Esophagus (tissue), 2 donors: ENCODE measurements around the gene EPHA1. TPM values are rescaled to one million over a fixed set of nuclear protein-coding genes. Genes with fewer than 3 reads are reported as not detected.
"Not testable (repeated sequence)": the region's sequence is repeated elsewhere in the genome, so short reads cannot be mapped to it uniquely, and the experiment has no call there.

Experiments used
- H3K27ac ChIP-seq, 2 donors: one replicate each; pipeline ENCODE4 v1.5.1; 2013; ENCODE audit warnings: low read depth in 2 of 2, mild to moderate bottlenecking in 2 of 2, inconsistent platforms in 1 of 2, low read length in 1 of 2, moderate library complexity in 1 of 2
- H3K27me3 ChIP-seq, 2 donors: one replicate each; pipeline ENCODE4 v1.6.1; 2013; ENCODE audit warnings: low read length in 2 of 2, control low read depth in 1 of 2, mild to moderate bottlenecking in 1 of 2; ENCODE audit not compliant: insufficient read depth in 2 of 2, control insufficient read depth in 1 of 2
- H3K36me3 ChIP-seq, 2 donors: one replicate each; pipeline ENCODE4 v1.6.1; 2013; ENCODE audit warnings: low read length in 1 of 2; ENCODE audit not compliant: control insufficient read depth in 2 of 2, insufficient read depth in 2 of 2
- H3K4me1 ChIP-seq, 2 donors: one replicate each; pipeline ENCODE4 v1.6.1; 2013; ENCODE audit warnings: low read length in 1 of 2; ENCODE audit not compliant: control insufficient read depth in 2 of 2, insufficient read depth in 2 of 2
- H3K4me3 ChIP-seq, 2 donors: one replicate each; pipeline ENCODE4 v1.5.1; 2013; ENCODE audit warnings: low read length in 2 of 2, mild to moderate bottlenecking in 2 of 2, low read depth in 1 of 2, moderate library complexity in 1 of 2
- H3K9me3 ChIP-seq, 2 donors: one replicate each; pipeline ENCODE4 v1.6.1; 2013; ENCODE audit warnings: mild to moderate bottlenecking in 2 of 2, low read depth in 1 of 2, low read length in 1 of 2, moderate library complexity in 1 of 2; ENCODE audit not compliant: control insufficient read depth in 2 of 2, insufficient read depth in 1 of 2
- WGBS, 2 donors: extraction: QIAGEN DNeasy Blood & Tissue Kit; methylation state at CpG; one replicate each; pipeline ENCODE4 v1.1.7; 2013; 5-methylcytosine and 5-hydroxymethylcytosine counted together
- polyA plus RNA-seq, 2 donors: library from polyadenylated mRNA; stranded (reverse); fragments of 200-250 nt; gene quantifications; one replicate each; pipeline ENCODE4 v1.2.3, GENCODE V29; 2013
- donor health status: healthy with polysubstance abuse.
- donor health status: Bipolar disorder and iron deficiency.

Gene EPHA1
- polyA plus RNA-seq, 2 donors: 65.6 to 74.6 TPM

DNA sequence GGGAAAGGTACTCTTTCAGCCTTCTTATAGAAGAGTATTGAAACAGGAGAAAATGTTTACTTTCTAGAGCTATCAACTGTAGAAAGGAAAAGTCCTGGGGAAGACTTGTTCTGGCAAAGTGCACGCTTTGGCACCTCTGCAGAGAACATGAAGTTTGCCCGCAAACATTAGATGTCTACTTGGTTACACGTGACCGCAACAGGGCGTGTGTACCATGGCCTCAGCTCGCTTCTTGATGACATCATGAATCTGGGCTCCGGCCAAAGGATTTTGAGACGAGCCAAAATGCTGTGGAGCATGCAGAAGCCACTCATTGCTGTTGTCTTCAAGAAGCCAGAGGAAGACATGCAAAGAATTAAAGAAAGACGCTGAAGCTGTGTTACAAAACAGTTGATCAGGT, 26.0 kb upstream of the EPHA1 start:
- no peaks in the 10 kb centered on the region for H3K27me3 ChIP-seq
- H3K36me3 ChIP-seq: no peaks in the 10 kb centered on the region
- no peaks in the 10 kb centered on the region for H3K4me1 ChIP-seq
- no peak overlapping the region for H3K4me3 ChIP-seq
- H3K27ac ChIP-seq: peak overlapping the region; percentile 50 to 72
- WGBS, 2 donors: 33 to 51% methylated on average over 9 of the region's 9 CpGs
- H3K9me3 ChIP-seq: no peaks in the 10 kb centered on the region

DNA sequence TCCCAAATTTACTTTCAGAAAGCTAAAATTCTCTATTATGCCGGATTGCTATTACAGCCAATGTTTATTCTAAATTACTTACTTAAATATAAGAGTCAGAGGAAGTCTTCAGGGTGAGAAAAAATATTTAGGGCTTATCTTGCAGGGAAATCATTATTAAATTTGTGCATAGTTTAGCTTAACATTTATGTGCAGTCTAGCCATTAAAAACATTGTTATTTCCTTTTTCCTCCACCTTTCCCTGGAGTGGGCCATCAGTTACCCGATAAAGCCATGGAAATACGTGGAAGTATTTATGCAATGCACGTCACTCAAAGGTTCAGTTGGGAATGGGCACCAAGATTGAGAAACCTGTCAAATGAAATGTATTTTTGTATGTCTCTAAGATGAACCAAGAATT, 25.1 kb upstream of the EPHA1 start:
- Histone ChIP-seq H3K4me1 (no peaks in the 10 kb centered on the region), H3K36me3 (no peaks in the 10 kb centered on the region), H3K27ac (no peak overlapping the region), H3K9me3 (no peaks in the 10 kb centered on the region), H3K4me3 (no peak overlapping the region), H3K27me3 (no peaks in the 10 kb centered on the region)
- WGBS, 2 donors: 88 to 89% methylated on average over 4 of the region's 4 CpGs

DNA sequence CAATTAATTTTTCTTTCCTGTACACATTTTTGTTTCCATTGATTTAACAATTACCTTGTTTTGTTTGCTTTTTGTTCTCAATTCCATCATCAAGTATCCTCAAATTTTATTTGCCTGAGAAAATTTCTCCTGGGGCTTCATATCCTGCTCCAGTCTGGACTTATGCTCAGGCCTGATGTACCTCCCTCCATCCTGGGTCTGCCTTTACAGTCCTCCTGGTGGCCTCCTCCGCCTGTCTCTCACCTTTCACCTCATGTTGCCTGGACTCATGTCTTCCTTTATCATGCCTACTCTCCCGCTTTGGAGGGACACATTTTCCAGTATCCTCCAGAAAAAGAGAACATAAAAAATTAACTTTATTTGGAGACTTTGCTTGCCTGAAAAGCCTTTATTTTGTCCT, 22.5 kb upstream of the EPHA1 start:
- WGBS, 2 donors: 49 to 73% methylated on average over 2 of the region's 2 CpGs
- Histone ChIP-seq H3K4me3 (no peak overlapping the region), H3K27me3 (no peaks in the 10 kb centered on the region), H3K36me3 (no peaks in the 10 kb centered on the region), H3K9me3 (no peaks in the 10 kb centered on the region), H3K4me1 (no peaks in the 10 kb centered on the region), H3K27ac (no peak overlapping the region)

GRCh38 chr7:143429770-143430698, 21.4 kb upstream of the EPHA1 start:
- Histone ChIP-seq H3K27me3 (no peaks in the 10 kb centered on the region), H3K27ac (peak overlapping the region in 1 of 2 donors; percentile 30), H3K4me1 (no peaks in the 10 kb centered on the region), H3K36me3 (no peaks in the 10 kb centered on the region), H3K9me3 (no peaks in the 10 kb centered on the region), H3K4me3 (no peak overlapping the region)
- 60 to 72% methylated on average over 10 of the region's 10 CpGs for WGBS, 2 donors

DNA sequence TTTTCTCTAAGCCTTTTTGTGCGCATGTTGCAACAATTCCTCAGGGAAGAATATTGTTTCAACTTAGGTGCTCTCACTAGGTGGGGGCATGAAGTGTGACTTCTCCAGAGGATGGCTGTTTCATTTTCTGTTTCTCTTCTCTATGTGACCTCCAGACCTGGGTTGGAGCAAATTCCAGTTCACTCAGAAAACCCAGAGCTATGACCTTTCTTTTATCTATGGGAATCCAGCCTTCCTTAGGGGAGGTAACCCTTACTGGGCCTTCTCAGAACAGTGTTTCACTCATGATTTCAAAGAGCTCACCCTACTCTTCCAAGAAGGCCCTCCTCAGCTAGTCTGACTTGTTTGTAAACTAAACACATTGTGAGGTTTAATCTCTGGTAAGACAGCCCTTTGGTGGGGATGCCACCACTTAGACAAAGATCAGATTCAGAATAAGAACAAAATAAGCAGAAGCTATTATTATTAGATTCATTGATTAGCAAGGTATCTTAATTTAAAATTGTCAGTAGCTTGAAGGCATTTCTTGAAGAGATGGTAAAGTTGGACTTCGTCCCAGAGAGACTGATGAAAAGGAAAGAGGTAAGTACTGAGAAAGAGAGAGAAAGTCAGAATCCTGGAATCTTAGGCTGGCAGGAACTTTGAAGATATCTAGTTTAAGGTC, 18.0 kb upstream of the EPHA1 start:
- no peak overlapping the region for H3K4me3 ChIP-seq
- WGBS, 2 donors: 78 to 87% methylated on average over 2 of the region's 2 CpGs
- H3K4me1 ChIP-seq: no peaks in the 10 kb centered on the region

DNA sequence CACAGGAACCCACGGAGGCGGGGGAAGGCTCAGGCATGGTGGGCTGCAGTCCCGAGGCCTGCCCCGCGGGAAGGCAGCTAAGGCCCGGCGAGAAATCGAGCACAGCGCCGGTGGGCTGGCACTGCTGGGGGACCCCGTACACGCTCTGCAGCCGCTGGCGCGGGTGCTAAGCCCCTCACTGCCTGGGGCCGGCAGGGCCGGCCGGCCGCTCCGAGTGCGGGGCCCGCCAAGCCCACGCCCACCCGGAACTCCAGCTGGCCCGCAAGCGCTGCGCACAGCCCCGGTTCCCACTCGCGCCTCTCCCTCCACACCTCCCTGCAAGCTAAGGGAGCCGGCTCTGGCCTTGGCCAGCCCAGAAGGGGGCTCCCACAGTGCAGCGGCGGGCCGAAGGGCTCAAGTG, 15.8 kb upstream of the EPHA1 start:
- not testable (repeated sequence) for H3K9me3 ChIP-seq, H3K27ac ChIP-seq, H3K36me3 ChIP-seq, H3K27me3 ChIP-seq, H3K4me3 ChIP-seq, H3K4me1 ChIP-seq
- 96 to 97% methylated on average over 19 to 34 of the region's 34 CpGs for WGBS, 2 donors

More for the DNA sequence above, 18.0 kb upstream of the EPHA1 start:
- H3K27ac ChIP-seq: no peak overlapping the region
- H3K9me3 ChIP-seq: no peaks in the 10 kb centered on the region
- no peaks in the 10 kb centered on the region for H3K36me3 ChIP-seq
- no peaks in the 10 kb centered on the region for H3K27me3 ChIP-seq

DNA sequence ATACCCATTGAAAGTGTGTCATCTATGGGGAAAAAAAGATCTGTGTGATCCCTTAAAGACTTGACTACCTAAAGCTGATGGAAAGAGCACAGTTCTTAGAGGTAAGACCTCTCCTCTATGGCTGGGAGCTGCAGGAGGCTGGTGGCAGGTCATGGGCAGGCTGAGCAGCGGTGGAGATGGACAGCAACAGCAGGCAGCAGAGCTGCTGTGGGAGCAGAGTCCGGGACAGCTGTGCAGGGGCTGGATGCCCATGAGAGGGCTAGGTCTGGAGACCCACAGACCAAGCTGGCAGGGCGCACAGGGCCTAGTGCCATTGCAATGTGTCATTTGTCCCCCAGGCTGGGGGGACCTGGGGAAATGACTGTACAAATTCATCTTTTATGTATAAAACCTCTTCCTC, 13.4 kb upstream of the EPHA1 start:
- H3K36me3 ChIP-seq: no peaks in the 10 kb centered on the region
- H3K4me3 ChIP-seq: no peak overlapping the region
- H3K9me3 ChIP-seq: no peaks in the 10 kb centered on the region
- H3K27ac ChIP-seq: no peak overlapping the region
- WGBS, 2 donors: 91 to 96% methylated on average over 3 of the region's 3 CpGs
- peaks cover 0 to 5% of the 10 kb centered on the region in 2 donors for H3K4me1 ChIP-seq
- H3K27me3 ChIP-seq: no peaks in the 10 kb centered on the region

DNA sequence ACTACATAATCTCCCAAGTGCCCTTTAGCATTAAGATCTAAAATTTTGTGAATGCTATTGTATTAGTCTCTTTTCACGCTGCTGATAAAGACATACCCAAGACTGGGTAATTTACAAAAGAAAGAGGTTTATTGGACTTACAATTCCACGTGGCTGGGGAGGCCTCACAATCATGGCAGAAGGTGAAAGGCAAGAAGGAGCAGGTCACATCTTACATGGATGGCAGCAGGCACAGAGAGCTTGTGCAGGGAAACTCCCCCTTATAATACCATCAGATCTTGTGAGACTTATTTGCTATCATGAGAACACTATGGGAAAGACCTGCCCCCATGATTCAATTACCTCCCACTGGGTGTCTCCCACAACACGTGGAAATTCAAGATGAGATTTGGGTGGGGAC, 12.0 kb upstream of the EPHA1 start:
- 50 to 56% methylated on average over 3 of the region's 3 CpGs for WGBS, 2 donors
- not testable (repeated sequence) for H3K27me3 ChIP-seq, H3K4me1 ChIP-seq, H3K4me3 ChIP-seq, H3K27ac ChIP-seq, H3K9me3 ChIP-seq, H3K36me3 ChIP-seq

- Histone ChIP-seq H3K27me3 (no peaks in the 10 kb centered on the region), H3K36me3 (no peaks in the 10 kb centered on the region), H3K9me3 (no peaks in the 10 kb centered on the region), H3K4me3 (no peak overlapping the region), H3K4me1 (peaks cover 0 to 7% of the 10 kb centered on the region in 2 donors), H3K27ac (peak overlapping the region in 1 of 2 donors; percentile 3)
- 33 to 40% methylated on average over 4 of the region's 4 CpGs for WGBS, 2 donors
These were observed 11.2 kb upstream of the EPHA1 start for GRCh38 chr7:143419880-143420279.
